CD4-positive, alpha-beta memory T cell (primary cell): ENCODE data around the gene CARNS1. TPM values are rescaled to one million over a fixed set of nuclear protein-coding genes. Genes with fewer than 3 reads are reported as not detected.
"Not testable (repeated sequence)": the region's sequence is repeated elsewhere in the genome, so short reads cannot be mapped to it uniquely, and the experiment has no call there.

Source experiments
- CTCF ChIA-PET: fragments of 350-600 bp; sonication (Branson Sonifier 250); formaldehyde crosslinking; loops from one replicate; lab custom pipeline; 2021; ENCODE audit warnings: inconsistent platforms; ENCODE audit not compliant: partially characterized antibody; lab: Charles Lee
- POLR2A ChIA-PET: fragments of 350-600 bp; sonication (Branson Sonifier 250); formaldehyde crosslinking; loops from one replicate; lab custom pipeline; 2021; ENCODE audit not compliant: partially characterized antibody; lab: Charles Lee
- DNase-seq, 5 donors: peaks; one replicate each; pipeline versions ENCODE4 v3.0.0 to v3.0.0-alpha.2; 2020 to 2022; ENCODE audit warnings: mixed read lengths in 1 of 5
- H3K27ac ChIP-seq: one replicate; pipeline ENCODE4 v1.7.0; 2013; ENCODE audit warnings: low read depth, low read length
- H3K27me3 ChIP-seq: 2 replicates; pipeline ENCODE4 v1.7.0; 2013; ENCODE audit warnings: mild to moderate bottlenecking, low read length, moderate library complexity; ENCODE audit not compliant: insufficient read depth
- H3K36me3 ChIP-seq: 2 replicates; pipeline ENCODE4 v1.7.0; 2013; ENCODE audit warnings: mild to moderate bottlenecking, low read length, moderate library complexity; ENCODE audit not compliant: insufficient read depth
- H3K4me1 ChIP-seq: 2 replicates; pipeline ENCODE4 v1.7.0; 2013; ENCODE audit warnings: mild to moderate bottlenecking, low read length, moderate library complexity; ENCODE audit not compliant: insufficient read depth
- H3K4me3 ChIP-seq, 2 donors: one replicate each; pipeline ENCODE4 v1.7.0; 2013; ENCODE audit warnings: low read length in 2 of 2, mild to moderate bottlenecking in 1 of 2
- H3K9me3 ChIP-seq, 2 donors: one replicate each; pipeline ENCODE4 v1.7.0; 2013; ENCODE audit warnings: low read length in 2 of 2, control low read depth in 1 of 2; ENCODE audit not compliant: control insufficient read depth in 1 of 2
- H3K27ac Mint-ChIP-seq, 7 donors: one replicate each; pipeline ENCODE4 v1.8.0; 2020 to 2021; ENCODE audit warnings: mixed read lengths in 7 of 7, mild to moderate bottlenecking in 6 of 7, inconsistent platforms in 3 of 7, moderate library complexity in 3 of 7
- H3K27me3 Mint-ChIP-seq, 2 donors: one replicate each; pipeline ENCODE4 v1.8.0; 2020 to 2021; ENCODE audit warnings: mixed read lengths in 2 of 2
- H3K36me3 Mint-ChIP-seq, 2 donors: one replicate each; pipeline ENCODE4 v1.8.0; 2020 to 2021; ENCODE audit warnings: mixed read lengths in 2 of 2, inconsistent platforms in 1 of 2, mild to moderate bottlenecking in 1 of 2
- H3K4me1 Mint-ChIP-seq, 4 donors: one replicate each; pipeline ENCODE4 v1.8.0; 2020 to 2021; ENCODE audit warnings: mixed read lengths in 4 of 4, mild to moderate bottlenecking in 1 of 4
- H3K4me3 Mint-ChIP-seq, 8 donors: one replicate each; pipeline ENCODE4 v1.8.0; 2020 to 2021; ENCODE audit warnings: mixed read lengths in 8 of 8, mild to moderate bottlenecking in 7 of 8, moderate library complexity in 6 of 8, inconsistent platforms in 3 of 8
- H3K9me3 Mint-ChIP-seq, 8 donors: one replicate each; pipeline ENCODE4 v1.8.0; 2020 to 2021; ENCODE audit warnings: mixed read lengths in 8 of 8, mild to moderate bottlenecking in 5 of 8, inconsistent platforms in 3 of 8, moderate library complexity in 1 of 8
- intact Hi-C: fragments of 100-400 bp; cut with micrococcal nuclease; formaldehyde crosslinking; loops from one replicate; pipeline ENCODE4 v1.15.1; 2023
- polyA plus RNA-seq, 2 donors: library from polyadenylated mRNA; unstranded; fragments of 300-500 nt; fragmentation: Illumina TruSeq; gene quantifications; one replicate each; pipeline ENCODE4 v1.2.3, GENCODE V29; 2021
- total RNA-seq, 2 experiments: library from RNA; stranded (reverse); gene quantifications; one replicate each; pipeline ENCODE4 v1.2.3, GENCODE V29; 2021

Gene CARNS1
- total and polyA plus RNA-seq, 4 experiments from 2014 or later: 0.45 to 3.3 (median 1.6) TPM

- no peaks in the 10 kb centered on the region for H3K9me3 Mint-ChIP-seq
- CTCF ChIA-PET: no interaction called here
- no peaks in the 10 kb centered on the region for H3K27me3 Mint-ChIP-seq
- Histone ChIP-seq H3K27ac (no peak overlapping the region), H3K4me1 (peaks cover 40% of the 10 kb centered on the region), H3K4me3 (no peak overlapping the region), H3K9me3 (no peaks in the 10 kb centered on the region), H3K36me3 (no peaks in the 10 kb centered on the region), H3K27me3 (no peaks in the 10 kb centered on the region)
- POLR2A ChIA-PET: interaction anchor here (0.6 to 31.8 kb wide), 6 partner anchors 4 to 70 kb away, joined by 3 to 2262 read pairs (median 354); partner anchors contain the start of genes CARNS1, POLD4, PPP1CA and PTPRCAP
- no peaks in the 10 kb centered on the region for H3K36me3 Mint-ChIP-seq
- H3K27ac Mint-ChIP-seq: peak overlapping the region in 3 of 7 donors; percentile 29 to 64 (median 59)
- intact Hi-C loops: no loop called here
- peaks cover 17 to 51% (median 36%) of the 10 kb centered on the region in 4 donors for H3K4me1 Mint-ChIP-seq
- DNase-seq: no peak
- peak overlapping the region in 3 of 8 donors; percentile 18 to 70 (median 27) for H3K4me3 Mint-ChIP-seq
Measured at GRCh38 chr11:67422891-67423290, 7.4 kb downstream of the CARNS1 start.

- H3K27me3 ChIP-seq: no peaks in the 10 kb centered on the region
- DNase-seq: no peak
- Mint-ChIP-seq H3K36me3 (peaks cover 0 to 5% of the 10 kb centered on the region in 2 donors), H3K9me3 (no peaks in the 10 kb centered on the region), H3K27ac (peak overlapping the region in 2 of 7 donors; percentile 61 to 64), H3K4me1 (peaks cover 13 to 50% (median 34%) of the 10 kb centered on the region in 4 donors), H3K4me3 (no peak overlapping the region), H3K27me3 (no peaks in the 10 kb centered on the region)
- no peaks in the 10 kb centered on the region for H3K9me3 ChIP-seq
- H3K27ac ChIP-seq: no peak overlapping the region
- no peak overlapping the region for H3K4me3 ChIP-seq
- CTCF ChIA-PET: interaction anchor here (1.2 kb wide), 1 partner anchor 42 kb away, joined by 3 read pairs; no protein-coding TSS in a partner anchor
- intact Hi-C loops: no loop called here
- H3K4me1 ChIP-seq: peaks cover 36% of the 10 kb centered on the region
- H3K36me3 ChIP-seq: no peaks in the 10 kb centered on the region
- POLR2A ChIA-PET: interaction anchor here (0.6 to 31.8 kb wide), 5 partner anchors 5 to 50 kb away, joined by 3 to 2262 read pairs (median 704); partner anchors contain the start of genes CARNS1, PPP1CA, PTPRCAP and RAD9A
Measured at GRCh38 chr11:67423466-67423865, 8.0 kb downstream of the CARNS1 start.

- peaks cover 12 to 49% (median 31%) of the 10 kb centered on the region in 4 donors for H3K4me1 Mint-ChIP-seq
Measured at GRCh38 chr11:67423891-67424613, 8.6 kb downstream of the CARNS1 start.

GRCh38 chr11:67427364-67427859 is 11.9 kb downstream of the CARNS1 start:
- H3K9me3 Mint-ChIP-seq, H3K27me3 ChIP-seq, DNase-seq, H3K27me3 Mint-ChIP-seq, intact Hi-C loops, H3K9me3 ChIP-seq, H3K36me3 ChIP-seq: not testable (repeated sequence)
- peak overlapping the region; percentile 95 to 99 (median 97) for H3K27ac Mint-ChIP-seq
- Histone ChIP-seq H3K4me1 (peaks cover 40% of the 10 kb centered on the region), H3K4me3 (peak overlapping the region; percentile 94 to 95), H3K27ac (peak overlapping the region; percentile 90)
- peaks cover 8 to 15% of the 10 kb centered on the region in 2 donors for H3K36me3 Mint-ChIP-seq
- H3K4me3 Mint-ChIP-seq: peak overlapping the region; percentile 93 to 100 (median 98)
- POLR2A ChIA-PET: interaction anchor here (1.5 to 31.8 kb wide), 6 partner anchors 9 to 76 kb away, joined by 4 to 2262 read pairs (median 410); partner anchors contain the start of genes AIP, CABP4, CARNS1 and CORO1B
- CTCF ChIA-PET: interaction anchor here (1.1 to 3.3 kb wide), 7 partner anchors 11 to 49 kb away, joined by 3 to 21 read pairs (median 6); partner anchors contain the start of genes PPP1CA, PTPRCAP and TBC1D10C
- H3K4me1 Mint-ChIP-seq: peaks cover 15 to 58% (median 33%) of the 10 kb centered on the region in 4 donors

More at GRCh38 chr11:67423891-67424613, 8.6 kb downstream of the CARNS1 start:
- H3K27ac Mint-ChIP-seq: peak overlapping the region in 2 of 7 donors; percentile 61 to 64
- H3K9me3 Mint-ChIP-seq: no peaks in the 10 kb centered on the region
- Histone ChIP-seq H3K27me3 (no peaks in the 10 kb centered on the region), H3K27ac (no peak overlapping the region), H3K4me3 (no peak overlapping the region), H3K9me3 (no peaks in the 10 kb centered on the region), H3K36me3 (no peaks in the 10 kb centered on the region), H3K4me1 (peaks cover 35% of the 10 kb centered on the region)
- POLR2A ChIA-PET: interaction anchor here (0.6 to 31.8 kb wide), 6 partner anchors 5 to 107 kb away, joined by 3 to 2262 read pairs (median 362); partner anchors contain the start of genes CARNS1, PPP1CA, PTPRCAP and RAD9A
- H3K27me3 Mint-ChIP-seq: no peaks in the 10 kb centered on the region
- no peak for DNase-seq
- CTCF ChIA-PET: interaction anchor here (1.0 to 1.2 kb wide), 2 partner anchors 22 to 42 kb away, joined by 3 to 6 read pairs; partner anchors contain the start of gene PPP1CA
- peaks cover 0 to 7% of the 10 kb centered on the region in 2 donors for H3K36me3 Mint-ChIP-seq
- no peak overlapping the region for H3K4me3 Mint-ChIP-seq
- intact Hi-C loops: no loop called here

- H3K9me3 Mint-ChIP-seq: peaks cover 0 to 3% (median 0%) of the 10 kb centered on the region in 8 donors
- peaks cover 14 to 61% (median 32%) of the 10 kb centered on the region in 4 donors for H3K4me1 Mint-ChIP-seq
- H3K4me3 Mint-ChIP-seq: peak within 1 kb of the TSS; percentile 93 to 100 (median 98)
- peaks cover 16% of the 10 kb centered on the region for H3K36me3 ChIP-seq
- DNase-seq: peak; percentile 97 to 99 (median 98)
- H3K27ac ChIP-seq: peak within 1 kb of the TSS; percentile 90
- ChIA-PET POLR2A (interaction anchor here (0.8 to 31.8 kb wide), 14 partner anchors 10 to 188 kb away, joined by 3 to 2262 read pairs (median 8); partner anchors contain the start of genes AIP, CABP4, CARNS1 and CORO1B), CTCF (interaction anchor here (0.8 to 3.3 kb wide), 10 partner anchors 10 to 77 kb away, joined by 3 to 21 read pairs (median 3); partner anchors contain the start of genes PPP1CA, PTPRCAP and TBC1D10C)
- H3K27ac Mint-ChIP-seq: peak within 1 kb of the TSS; percentile 95 to 99 (median 97)
- H3K27me3 Mint-ChIP-seq: no peaks in the 10 kb centered on the region
- intact Hi-C loops: loop anchor here (1.0 kb wide), 6 partner anchors 9 to 78 kb away; partner anchors contain the start of genes CORO1B, PTPRCAP and TMEM134
- H3K4me1 ChIP-seq: peaks cover 49% of the 10 kb centered on the region
- no peaks in the 10 kb centered on the region for H3K9me3 ChIP-seq
- peaks cover 8 to 17% of the 10 kb centered on the region in 2 donors for H3K36me3 Mint-ChIP-seq
- H3K4me3 ChIP-seq: peak within 1 kb of the TSS; percentile 94 to 95
- no peaks in the 10 kb centered on the region for H3K27me3 ChIP-seq
Measured at GRCh38 chr11:67428052-67429001, 12.8 kb downstream of the CARNS1 start, which contains the start of gene RPS6KB2. RPS6KB2 (plus strand) TSS chr11:67428494; CDS start chr11:67428546, 52 bp downstream.
